ENCODE measurements around the gene MKX.

Gene MKX

GRCh38 chr10:27736396-27736795 lies 9.2 kb downstream of the MKX start:
- H3K36me3 ChIP-seq (ENCODE audit: insufficient read depth, low read depth, low read length): no peaks in the 10 kb centered on the region
- no peak overlapping the region for H3K4me3 ChIP-seq (ENCODE audit: low read length)
- H3K4me1 ChIP-seq (ENCODE audit: insufficient read depth, low read length): no peaks in the 10 kb centered on the region; the same call in 1 of the 2 replicates

GRCh38 chr10:27730041-27730440 lies 15.6 kb downstream of the MKX start:
- peaks cover 8% of the 10 kb centered on the region; the same call in 1 of the 2 replicates for H3K4me1 ChIP-seq (ENCODE audit: insufficient read depth, low read length)
- no peaks in the 10 kb centered on the region for H3K27me3 ChIP-seq (ENCODE audit: insufficient read depth, low read length)
- H3K9me3 ChIP-seq (ENCODE audit: insufficient read depth, low read depth, low read length): no peaks in the 10 kb centered on the region
- H3K27ac ChIP-seq (ENCODE audit: low read length): no peak overlapping the region
- H3K36me3 ChIP-seq (ENCODE audit: insufficient read depth, low read depth, low read length): no peaks in the 10 kb centered on the region
- no peak overlapping the region for H3K9ac ChIP-seq (ENCODE audit: low read depth, low read length)
- H3K4me3 ChIP-seq (ENCODE audit: low read length): no peak overlapping the region

More at GRCh38 chr10:27736396-27736795, 9.2 kb downstream of the MKX start:
- H3K27ac ChIP-seq (ENCODE audit: low read length): no peak overlapping the region
- peaks cover 28% of the 10 kb centered on the region for H3K27me3 ChIP-seq (ENCODE audit: insufficient read depth, low read length)
- H3K9me3 ChIP-seq (ENCODE audit: insufficient read depth, low read depth, low read length): no peaks in the 10 kb centered on the region
- no peak overlapping the region for H3K9ac ChIP-seq (ENCODE audit: low read depth, low read length)

GRCh38 chr10:27728338-27728737 lies 17.3 kb downstream of the MKX start:
- H3K9ac ChIP-seq (ENCODE audit: low read depth, low read length): no peak overlapping the region
- H3K4me3 ChIP-seq (ENCODE audit: low read length): no peak overlapping the region
- no peaks in the 10 kb centered on the region for H3K36me3 ChIP-seq (ENCODE audit: insufficient read depth, low read depth, low read length)
- H3K4me1 ChIP-seq (ENCODE audit: insufficient read depth, low read length): peaks cover 8% of the 10 kb centered on the region; the same call in 1 of the 2 replicates
- no peaks in the 10 kb centered on the region for H3K27me3 ChIP-seq (ENCODE audit: insufficient read depth, low read length)
- H3K9me3 ChIP-seq (ENCODE audit: insufficient read depth, low read depth, low read length): no peaks in the 10 kb centered on the region
- no peak overlapping the region for H3K27ac ChIP-seq (ENCODE audit: low read length)

GRCh38 chr10:27724287-27724686 lies 21.3 kb downstream of the MKX start:
- Histone ChIP-seq H3K4me1 (ENCODE audit: insufficient read depth, low read length) (peaks cover 8% of the 10 kb centered on the region; the same call in 1 of the 2 replicates), H3K36me3 (ENCODE audit: insufficient read depth, low read depth, low read length) (no peaks in the 10 kb centered on the region), H3K9me3 (ENCODE audit: insufficient read depth, low read depth, low read length) (no peaks in the 10 kb centered on the region), H3K27ac (ENCODE audit: low read length) (no peak overlapping the region), H3K9ac (ENCODE audit: low read depth, low read length) (no peak overlapping the region), H3K4me3 (ENCODE audit: low read length) (no peak overlapping the region), H3K27me3 (ENCODE audit: insufficient read depth, low read length) (no peaks in the 10 kb centered on the region)

GRCh38 chr10:27723436-27723835 lies 22.2 kb downstream of the MKX start:
- Histone ChIP-seq H3K27ac (ENCODE audit: low read length) (no peak overlapping the region), H3K9ac (ENCODE audit: low read depth, low read length) (no peak overlapping the region), H3K4me3 (ENCODE audit: low read length) (no peak overlapping the region), H3K9me3 (ENCODE audit: insufficient read depth, low read depth, low read length) (no peaks in the 10 kb centered on the region), H3K4me1 (ENCODE audit: insufficient read depth, low read length) (peaks cover 8% of the 10 kb centered on the region; the same call in 1 of the 2 replicates), H3K36me3 (ENCODE audit: insufficient read depth, low read depth, low read length) (no peaks in the 10 kb centered on the region), H3K27me3 (ENCODE audit: insufficient read depth, low read length) (no peaks in the 10 kb centered on the region)

GRCh38 chr10:27720529-27720928 lies 25.1 kb downstream of the MKX start:
- no peak overlapping the region for H3K27ac ChIP-seq (ENCODE audit: low read length)
- no peaks in the 10 kb centered on the region for H3K27me3 ChIP-seq (ENCODE audit: insufficient read depth, low read length)
- H3K9me3 ChIP-seq (ENCODE audit: insufficient read depth, low read depth, low read length): no peaks in the 10 kb centered on the region
- no peak overlapping the region for H3K9ac ChIP-seq (ENCODE audit: low read depth, low read length)
- no peaks in the 10 kb centered on the region for H3K4me1 ChIP-seq (ENCODE audit: insufficient read depth, low read length)
- H3K36me3 ChIP-seq (ENCODE audit: insufficient read depth, low read depth, low read length): no peaks in the 10 kb centered on the region
- no peak overlapping the region for H3K4me3 ChIP-seq (ENCODE audit: low read length)

GRCh38 chr10:27719052-27719451 lies 26.6 kb downstream of the MKX start:
- no peaks in the 10 kb centered on the region for H3K9me3 ChIP-seq (ENCODE audit: insufficient read depth, low read depth, low read length)
- H3K4me1 ChIP-seq (ENCODE audit: insufficient read depth, low read length): no peaks in the 10 kb centered on the region
- no peaks in the 10 kb centered on the region for H3K27me3 ChIP-seq (ENCODE audit: insufficient read depth, low read length)
- H3K4me3 ChIP-seq (ENCODE audit: low read length): no peak overlapping the region
- no peaks in the 10 kb centered on the region for H3K36me3 ChIP-seq (ENCODE audit: insufficient read depth, low read depth, low read length)
- no peak overlapping the region for H3K27ac ChIP-seq (ENCODE audit: low read length)
- no peak overlapping the region for H3K9ac ChIP-seq (ENCODE audit: low read depth, low read length)

GRCh38 chr10:27717861-27718260 lies 27.8 kb downstream of the MKX start:
- Histone ChIP-seq H3K27me3 (ENCODE audit: insufficient read depth, low read length) (no peaks in the 10 kb centered on the region), H3K9me3 (ENCODE audit: insufficient read depth, low read depth, low read length) (no peaks in the 10 kb centered on the region), H3K4me3 (ENCODE audit: low read length) (no peak overlapping the region), H3K27ac (ENCODE audit: low read length) (no peak overlapping the region), H3K4me1 (ENCODE audit: insufficient read depth, low read length) (no peaks in the 10 kb centered on the region), H3K36me3 (ENCODE audit: insufficient read depth, low read depth, low read length) (no peaks in the 10 kb centered on the region), H3K9ac (ENCODE audit: low read depth, low read length) (no peak overlapping the region)

- no peaks in the 10 kb centered on the region for H3K36me3 ChIP-seq (ENCODE audit: insufficient read depth, low read depth, low read length)
- no peaks in the 10 kb centered on the region for H3K9me3 ChIP-seq (ENCODE audit: insufficient read depth, low read depth, low read length)
- no peaks in the 10 kb centered on the region for H3K4me1 ChIP-seq (ENCODE audit: insufficient read depth, low read length)
- no peaks in the 10 kb centered on the region for H3K27me3 ChIP-seq (ENCODE audit: insufficient read depth, low read length)
- H3K9ac ChIP-seq (ENCODE audit: low read depth, low read length): no peak overlapping the region
- no peak overlapping the region for H3K4me3 ChIP-seq (ENCODE audit: low read length)
- no peak overlapping the region for H3K27ac ChIP-seq (ENCODE audit: low read length)
Observed at GRCh38 chr10:27717224-27717623, 28.4 kb downstream of the MKX start.

- no peaks in the 10 kb centered on the region for H3K4me1 ChIP-seq (ENCODE audit: insufficient read depth, low read length)
- no peaks in the 10 kb centered on the region for H3K36me3 ChIP-seq (ENCODE audit: insufficient read depth, low read depth, low read length)
- no peaks in the 10 kb centered on the region for H3K9me3 ChIP-seq (ENCODE audit: insufficient read depth, low read depth, low read length)
- H3K9ac ChIP-seq (ENCODE audit: low read depth, low read length): no peak overlapping the region
- H3K27me3 ChIP-seq (ENCODE audit: insufficient read depth, low read length): no peaks in the 10 kb centered on the region
- H3K4me3 ChIP-seq (ENCODE audit: low read length): no peak overlapping the region
- H3K27ac ChIP-seq (ENCODE audit: low read length): no peak overlapping the region
Observed at GRCh38 chr10:27716521-27716920, 29.1 kb downstream of the MKX start.

GRCh38 chr10:27715505-27715904 lies 30.1 kb downstream of the MKX start:
- H3K9me3 ChIP-seq (ENCODE audit: insufficient read depth, low read depth, low read length): no peaks in the 10 kb centered on the region
- no peak overlapping the region for H3K27ac ChIP-seq (ENCODE audit: low read length)
- H3K9ac ChIP-seq (ENCODE audit: low read depth, low read length): no peak overlapping the region
- no peaks in the 10 kb centered on the region for H3K36me3 ChIP-seq (ENCODE audit: insufficient read depth, low read depth, low read length)
- no peak overlapping the region for H3K4me3 ChIP-seq (ENCODE audit: low read length)
- H3K4me1 ChIP-seq (ENCODE audit: insufficient read depth, low read length): no peaks in the 10 kb centered on the region
- no peaks in the 10 kb centered on the region for H3K27me3 ChIP-seq (ENCODE audit: insufficient read depth, low read length)

GRCh38 chr10:27714349-27714748 lies 31.3 kb downstream of the MKX start:
- Histone ChIP-seq H3K27ac (ENCODE audit: low read length) (no peak overlapping the region), H3K36me3 (ENCODE audit: insufficient read depth, low read depth, low read length) (no peaks in the 10 kb centered on the region), H3K9ac (ENCODE audit: low read depth, low read length) (no peak overlapping the region), H3K27me3 (ENCODE audit: insufficient read depth, low read length) (no peaks in the 10 kb centered on the region), H3K9me3 (ENCODE audit: insufficient read depth, low read depth, low read length) (no peaks in the 10 kb centered on the region), H3K4me3 (ENCODE audit: low read length) (no peak overlapping the region), H3K4me1 (ENCODE audit: insufficient read depth, low read length) (no peaks in the 10 kb centered on the region)

GRCh38 chr10:27713941-27714340 lies 31.7 kb downstream of the MKX start:
- Histone ChIP-seq H3K9ac (ENCODE audit: low read depth, low read length) (no peak overlapping the region), H3K4me1 (ENCODE audit: insufficient read depth, low read length) (no peaks in the 10 kb centered on the region), H3K9me3 (ENCODE audit: insufficient read depth, low read depth, low read length) (no peaks in the 10 kb centered on the region), H3K36me3 (ENCODE audit: insufficient read depth, low read depth, low read length) (no peaks in the 10 kb centered on the region), H3K27ac (ENCODE audit: low read length) (no peak overlapping the region), H3K27me3 (ENCODE audit: insufficient read depth, low read length) (no peaks in the 10 kb centered on the region), H3K4me3 (ENCODE audit: low read length) (no peak overlapping the region)

Data from iPS-20b (cell line).